GM12878 (cell line): ENCODE measurements around the gene OR4K1. TPM values are rescaled to one million over a fixed set of nuclear protein-coding genes. Genes with fewer than 3 reads are reported as not detected.

Experiments
- polyA plus RNA-seq, 11 experiments: library from polyadenylated mRNA; depleted of rRNA in 4 of 11; unstranded in 6 of 11; stranded (reverse) in 5 of 11; fragments of >200 nt; fragmentation: Nextera tagmentation in 4 of 11; fragmentation: Illumina TruSeq in 1 of 11; extraction: Ambion mirVana in 4 of 11; extraction: Trizol in 1 of 11; gene quantifications; 1 replicate in 1 of 11; 2 replicates in 10 of 11; pipeline versions ENCODE4 v1.2.1 to v1.2.3, GENCODE V29; 2011 to 2016; ENCODE audit warnings: inconsistent platforms in 2 of 11, missing spikeins in 2 of 11, low read depth in 1 of 11
- total RNA-seq, 4 experiments: library from RNA; depleted of rRNA in 3 of 4; stranded (reverse); fragments of >200 nt in 3 of 4; fragmentation: Illumina TruSeq in 1 of 4; extraction: Trizol in 1 of 4; gene quantifications; 2 replicates each; pipeline versions ENCODE4 v1.2.1 to v1.2.3, GENCODE V29; 2013 to 2021

OR4K1 gene
- total and polyA plus RNA-seq, 10 of the 15 experiments (the other 5 are each of a cell fraction or from before 2014, with no cell fraction given), result not detected

Other genes starting within 250 kb of the OR4K1 start
Only the 7 nearest of the 13 such genes appear.
- gene OR4N2, start 127.1 kb upstream of the OR4K1 start, total RNA-seq (2014; rRNA removed), result not detected in 2 replicates
- gene OR4N2, start 127.1 kb upstream of the OR4K1 start, total RNA-seq (2014; rRNA removed; fragmentation: Illumina TruSeq; extraction: Trizol), result not detected in 2 replicates
- not detected in 2 replicates for gene OR4N2, start 127.1 kb upstream of the OR4K1 start, total RNA-seq (2021)
- not detected in 2 replicates for gene OR4N2, start 127.1 kb upstream of the OR4K1 start, polyA plus RNA-seq (2011; rRNA removed)
- gene OR4N2, start 127.1 kb upstream of the OR4K1 start, polyA plus RNA-seq (2014; fragmentation: Illumina TruSeq; extraction: Trizol), result not detected in 2 replicates
- not detected for gene OR4N2, start 127.1 kb upstream of the OR4K1 start, polyA plus RNA-seq (2014; fragmentation: Nextera tagmentation; extraction: Ambion mirVana)
- not detected in 2 replicates for gene OR4N2, start 127.1 kb upstream of the OR4K1 start, polyA plus RNA-seq (2014; rRNA removed)
- gene OR4N2, start 127.1 kb upstream of the OR4K1 start, polyA plus RNA-seq (2016; fragmentation: Nextera tagmentation; extraction: Ambion mirVana), result not detected
- not detected in 2 replicates for gene OR4K2, start 55.8 kb upstream of the OR4K1 start, total RNA-seq (2014; rRNA removed)
- gene OR4K2, start 55.8 kb upstream of the OR4K1 start, total RNA-seq (2014; rRNA removed; fragmentation: Illumina TruSeq; extraction: Trizol), result not detected in 2 replicates
- not detected in 2 replicates for gene OR4K2, start 55.8 kb upstream of the OR4K1 start, total RNA-seq (2021)
- gene OR4K2, start 55.8 kb upstream of the OR4K1 start, polyA plus RNA-seq (2011; rRNA removed), result not detected in 2 replicates
- not detected in 2 replicates for gene OR4K2, start 55.8 kb upstream of the OR4K1 start, polyA plus RNA-seq (2014; fragmentation: Illumina TruSeq; extraction: Trizol)
- gene OR4K2, start 55.8 kb upstream of the OR4K1 start, polyA plus RNA-seq (2014; fragmentation: Nextera tagmentation; extraction: Ambion mirVana), result not detected
- not detected in 2 replicates for gene OR4K2, start 55.8 kb upstream of the OR4K1 start, polyA plus RNA-seq (2014; rRNA removed)
- not detected for gene OR4K2, start 55.8 kb upstream of the OR4K1 start, polyA plus RNA-seq (2016; fragmentation: Nextera tagmentation; extraction: Ambion mirVana)
- gene OR4K5, start 10.3 kb upstream of the OR4K1 start, total RNA-seq (2014; rRNA removed), result not detected in 2 replicates
- gene OR4K5, start 10.3 kb upstream of the OR4K1 start, total RNA-seq (2014; rRNA removed; fragmentation: Illumina TruSeq; extraction: Trizol), result not detected in 2 replicates
- not detected in 2 replicates for gene OR4K5, start 10.3 kb upstream of the OR4K1 start, total RNA-seq (2021)
- not detected in 2 replicates for gene OR4K5, start 10.3 kb upstream of the OR4K1 start, polyA plus RNA-seq (2011; rRNA removed)
- not detected in 2 replicates for gene OR4K5, start 10.3 kb upstream of the OR4K1 start, polyA plus RNA-seq (2014; fragmentation: Illumina TruSeq; extraction: Trizol)
- not detected for gene OR4K5, start 10.3 kb upstream of the OR4K1 start, polyA plus RNA-seq (2014; fragmentation: Nextera tagmentation; extraction: Ambion mirVana)
- gene OR4K5, start 10.3 kb upstream of the OR4K1 start, polyA plus RNA-seq (2014; rRNA removed), result not detected in 2 replicates
- gene OR4K5, start 10.3 kb upstream of the OR4K1 start, polyA plus RNA-seq (2016; fragmentation: Nextera tagmentation; extraction: Ambion mirVana), result not detected
- gene OR4K15, start 44.7 kb downstream of the OR4K1 start, total RNA-seq (2014; rRNA removed), result not detected in 2 replicates
- gene OR4K15, start 44.7 kb downstream of the OR4K1 start, total RNA-seq (2014; rRNA removed; fragmentation: Illumina TruSeq; extraction: Trizol), result not detected in 2 replicates
- not detected in 2 replicates for gene OR4K15, start 44.7 kb downstream of the OR4K1 start, total RNA-seq (2021)
- gene OR4K15, start 44.7 kb downstream of the OR4K1 start, polyA plus RNA-seq (2011; rRNA removed), result not detected in 2 replicates
- gene OR4K15, start 44.7 kb downstream of the OR4K1 start, polyA plus RNA-seq (2014; fragmentation: Illumina TruSeq; extraction: Trizol), result not detected in 2 replicates
- gene OR4K15, start 44.7 kb downstream of the OR4K1 start, polyA plus RNA-seq (2014; fragmentation: Nextera tagmentation; extraction: Ambion mirVana), result not detected
- gene OR4K15, start 44.7 kb downstream of the OR4K1 start, polyA plus RNA-seq (2014; rRNA removed), result not detected in 2 replicates
- not detected for gene OR4K15, start 44.7 kb downstream of the OR4K1 start, polyA plus RNA-seq (2016; fragmentation: Nextera tagmentation; extraction: Ambion mirVana)
- not detected in 2 replicates for gene OR4Q2, start 71.2 kb downstream of the OR4K1 start, total RNA-seq (2014; rRNA removed)
- not detected in 2 replicates for gene OR4Q2, start 71.2 kb downstream of the OR4K1 start, total RNA-seq (2014; rRNA removed; fragmentation: Illumina TruSeq; extraction: Trizol)
- not detected in 2 replicates for gene OR4Q2, start 71.2 kb downstream of the OR4K1 start, total RNA-seq (2021)
- gene OR4Q2, start 71.2 kb downstream of the OR4K1 start, polyA plus RNA-seq (2011; rRNA removed), result not detected in 2 replicates
- not detected in 2 replicates for gene OR4Q2, start 71.2 kb downstream of the OR4K1 start, polyA plus RNA-seq (2014; fragmentation: Illumina TruSeq; extraction: Trizol)
- gene OR4Q2, start 71.2 kb downstream of the OR4K1 start, polyA plus RNA-seq (2014; fragmentation: Nextera tagmentation; extraction: Ambion mirVana), result not detected
- gene OR4Q2, start 71.2 kb downstream of the OR4K1 start, polyA plus RNA-seq (2014; rRNA removed), result not detected in 2 replicates
- gene OR4Q2, start 71.2 kb downstream of the OR4K1 start, polyA plus RNA-seq (2016; fragmentation: Nextera tagmentation; extraction: Ambion mirVana), result not detected
- not detected in 2 replicates for gene OR4K14, start 88.4 kb downstream of the OR4K1 start, total RNA-seq (2014; rRNA removed)
- gene OR4K14, start 88.4 kb downstream of the OR4K1 start, total RNA-seq (2014; rRNA removed; fragmentation: Illumina TruSeq; extraction: Trizol), result not detected in 2 replicates
- gene OR4K14, start 88.4 kb downstream of the OR4K1 start, total RNA-seq (2021), result not detected in 2 replicates
- not detected in 2 replicates for gene OR4K14, start 88.4 kb downstream of the OR4K1 start, polyA plus RNA-seq (2011; rRNA removed)
- gene OR4K14, start 88.4 kb downstream of the OR4K1 start, polyA plus RNA-seq (2014; fragmentation: Illumina TruSeq; extraction: Trizol), result not detected in 2 replicates
- gene OR4K14, start 88.4 kb downstream of the OR4K1 start, polyA plus RNA-seq (2014; fragmentation: Nextera tagmentation; extraction: Ambion mirVana), result not detected
- not detected in 2 replicates for gene OR4K14, start 88.4 kb downstream of the OR4K1 start, polyA plus RNA-seq (2014; rRNA removed)
- gene OR4K14, start 88.4 kb downstream of the OR4K1 start, polyA plus RNA-seq (2016; fragmentation: Nextera tagmentation; extraction: Ambion mirVana), result not detected
- not detected in 2 replicates for gene OR4K13, start 105.1 kb downstream of the OR4K1 start, total RNA-seq (2014; rRNA removed)
- not detected in 2 replicates for gene OR4K13, start 105.1 kb downstream of the OR4K1 start, total RNA-seq (2014; rRNA removed; fragmentation: Illumina TruSeq; extraction: Trizol)
- gene OR4K13, start 105.1 kb downstream of the OR4K1 start, total RNA-seq (2021), result not detected in 2 replicates
- gene OR4K13, start 105.1 kb downstream of the OR4K1 start, polyA plus RNA-seq (2011; rRNA removed), result not detected in 2 replicates
- not detected in 2 replicates for gene OR4K13, start 105.1 kb downstream of the OR4K1 start, polyA plus RNA-seq (2014; fragmentation: Illumina TruSeq; extraction: Trizol)
- not detected for gene OR4K13, start 105.1 kb downstream of the OR4K1 start, polyA plus RNA-seq (2014; fragmentation: Nextera tagmentation; extraction: Ambion mirVana)
- not detected in 2 replicates for gene OR4K13, start 105.1 kb downstream of the OR4K1 start, polyA plus RNA-seq (2014; rRNA removed)
- gene OR4K13, start 105.1 kb downstream of the OR4K1 start, polyA plus RNA-seq (2016; fragmentation: Nextera tagmentation; extraction: Ambion mirVana), result not detected